HepG2 (cell line): ENCODE measurements around the gene HYAL2. TPM values are rescaled to one million over a fixed set of nuclear protein-coding genes. Genes with fewer than 3 reads are reported as not detected.

ENCODE experiments used
- CBX1 ChIP-seq: IDR thresholded peaks from one replicate; pipeline ENCODE4 v1.6.1; 2016; ENCODE audit warnings: antibody characterized with exemption, low read depth
- CENPX ChIP-seq: sonication (generic); formaldehyde crosslinking; IDR thresholded peaks from 2 replicates; pipeline ENCODE4 v1.9.0; 2021; ENCODE audit warnings: mild to moderate bottlenecking, missing genetic modification reagents, moderate library complexity
- EED ChIP-seq: sonication (generic); formaldehyde crosslinking; IDR thresholded peaks from 2 replicates; pipeline ENCODE4 v1.5.0; 2020; ENCODE audit warnings: mild to moderate bottlenecking, missing genetic modification reagents
- FOXC1 ChIP-seq: sonication (generic); formaldehyde crosslinking; IDR thresholded peaks from 2 replicates; pipeline ENCODE4 v1.8.0; 2022; ENCODE audit warnings: mild to moderate bottlenecking, missing genetic modification reagents, borderline replicate concordance
- FOXM1 ChIP-seq: sonication (generic); formaldehyde crosslinking; IDR thresholded peaks from 2 replicates; pipeline ENCODE4 v1.5.0; 2020; ENCODE audit warnings: missing genetic modification reagents
- HMGA1 ChIP-seq: sonication (generic); formaldehyde crosslinking; conservative IDR thresholded peaks from 2 replicates; pipeline ENCODE4 v1.4.0; 2020; ENCODE audit warnings: missing genetic modification reagents
- MAFK ChIP-seq, 2 experiments: IDR thresholded peaks in 1 of 2; conservative IDR thresholded peaks in 1 of 2; 2 replicates each; pipeline ENCODE4 v1.6.1; 2011; ENCODE audit warnings: improper control_type of control experiment in 2 of 2, low read length in 2 of 2
- MXD3 ChIP-seq: IDR thresholded peaks from 2 replicates; pipeline ENCODE4 v1.6.1; 2016; ENCODE audit warnings: mild to moderate bottlenecking, missing biosample characterization, missing genetic modification reagents
- PCBP1 ChIP-seq: fragments of 200-400 bp; formaldehyde crosslinking; IDR thresholded peaks from 2 replicates; pipeline ENCODE4 v1.6.1; 2017; ENCODE audit warnings: mild to moderate bottlenecking, low read depth, low read length, borderline replicate concordance
- RAD21 ChIP-seq: fragments of 450-650 bp; formaldehyde crosslinking; IDR thresholded peaks from 2 replicates; pipeline ENCODE4 v1.5.0; 2020; ENCODE audit warnings: mild to moderate bottlenecking
- REPIN1 ChIP-seq: sonication (generic); formaldehyde crosslinking; IDR thresholded peaks from 2 replicates; pipeline ENCODE4 v1.8.0; 2022; ENCODE audit warnings: missing genetic modification reagents, low read depth, mild to moderate bottlenecking, borderline replicate concordance
- ZNF101 ChIP-seq: sonication (generic); formaldehyde crosslinking; IDR thresholded peaks from 2 replicates; pipeline ENCODE4 v1.4.0; 2020; ENCODE audit warnings: mild to moderate bottlenecking, low read depth, missing genetic modification reagents, borderline replicate concordance
- ZNF138 ChIP-seq: sonication (generic); formaldehyde crosslinking; IDR thresholded peaks from 2 replicates; pipeline ENCODE4 v1.5.0; 2020; ENCODE audit warnings: mild to moderate bottlenecking, low read depth, missing genetic modification reagents
- ZNF572 ChIP-seq: sonication (generic); formaldehyde crosslinking; IDR thresholded peaks from 2 replicates; pipeline ENCODE4 v1.5.1; 2020; ENCODE audit warnings: mild to moderate bottlenecking, missing genetic modification reagents
- ZNF770 ChIP-seq: sonication (generic); formaldehyde crosslinking; IDR thresholded peaks from 2 replicates; pipeline ENCODE4 v1.5.0; 2020; ENCODE audit warnings: mild to moderate bottlenecking, missing genetic modification reagents
- ZNF781 ChIP-seq: sonication (generic); formaldehyde crosslinking; IDR thresholded peaks from 2 replicates; pipeline ENCODE4 v1.5.1; 2020; ENCODE audit warnings: borderline replicate concordance, mild to moderate bottlenecking, missing genetic modification reagents; ENCODE audit errors: not compliant biosample characterization
- ZNF788 ChIP-seq: sonication (generic); formaldehyde crosslinking; IDR thresholded peaks from 2 replicates; pipeline ENCODE4 v1.5.0; 2020; ENCODE audit warnings: mild to moderate bottlenecking, missing genetic modification reagents, borderline replicate concordance
- ZNF792 ChIP-seq: IDR thresholded peaks from 2 replicates; pipeline ENCODE4 v1.6.1; 2016
- ZSCAN30 ChIP-seq: sonication (generic); formaldehyde crosslinking; IDR thresholded peaks from 2 replicates; pipeline ENCODE4 v1.5.0; 2020; ENCODE audit warnings: mild to moderate bottlenecking, missing genetic modification reagents
- polyA plus RNA-seq, 8 experiments: library from polyadenylated mRNA; depleted of rRNA in 3 of 8; stranded (reverse) in 7 of 8; unstranded in 1 of 8; fragments of >200 nt; fragmentation: Illumina TruSeq in 4 of 8; extraction: Trizol in 4 of 8; gene quantifications; 2 replicates each; pipeline versions ENCODE4 v1.2.1 to v1.2.3, GENCODE V29; 2011 to 2016; ENCODE audit warnings: low read depth in 4 of 8, missing spikeins in 1 of 8, mixed read lengths in 1 of 8; ENCODE audit not compliant: insufficient read depth in 1 of 8
- total RNA-seq, 5 experiments: library from RNA; depleted of rRNA; stranded (reverse); fragments of >200 nt; fragmentation: Illumina TruSeq; extraction: Trizol; gene quantifications; 2 replicates each; pipeline ENCODE4 v1.2.3, GENCODE V29; 2016; ENCODE audit warnings: low read depth in 1 of 5
- TF ChIP-seq, protein P1 (sequence below): IDR thresholded peaks from 2 replicates; pipeline ENCODE4 v1.6.1; 2016; ENCODE audit warnings: missing compliant biosample characterization, missing genetic modification reagents, borderline replicate concordance
- TF ChIP-seq, protein P2 (sequence below): fragments of 450-650 bp; IDR thresholded peaks from 2 replicates; pipeline ENCODE4 v1.6.1; 2017
- TF ChIP-seq, protein P3 (sequence below): IDR thresholded peaks from 2 replicates; pipeline ENCODE4 v1.6.1; 2016; ENCODE audit warnings: mild to moderate bottlenecking

Gene HYAL2
- total and polyA plus RNA-seq, 2 of the 13 experiments (the other 11 are each of a cell fraction or from before 2014, with no cell fraction given) = 76.2 to 102 TPM

DNA sequence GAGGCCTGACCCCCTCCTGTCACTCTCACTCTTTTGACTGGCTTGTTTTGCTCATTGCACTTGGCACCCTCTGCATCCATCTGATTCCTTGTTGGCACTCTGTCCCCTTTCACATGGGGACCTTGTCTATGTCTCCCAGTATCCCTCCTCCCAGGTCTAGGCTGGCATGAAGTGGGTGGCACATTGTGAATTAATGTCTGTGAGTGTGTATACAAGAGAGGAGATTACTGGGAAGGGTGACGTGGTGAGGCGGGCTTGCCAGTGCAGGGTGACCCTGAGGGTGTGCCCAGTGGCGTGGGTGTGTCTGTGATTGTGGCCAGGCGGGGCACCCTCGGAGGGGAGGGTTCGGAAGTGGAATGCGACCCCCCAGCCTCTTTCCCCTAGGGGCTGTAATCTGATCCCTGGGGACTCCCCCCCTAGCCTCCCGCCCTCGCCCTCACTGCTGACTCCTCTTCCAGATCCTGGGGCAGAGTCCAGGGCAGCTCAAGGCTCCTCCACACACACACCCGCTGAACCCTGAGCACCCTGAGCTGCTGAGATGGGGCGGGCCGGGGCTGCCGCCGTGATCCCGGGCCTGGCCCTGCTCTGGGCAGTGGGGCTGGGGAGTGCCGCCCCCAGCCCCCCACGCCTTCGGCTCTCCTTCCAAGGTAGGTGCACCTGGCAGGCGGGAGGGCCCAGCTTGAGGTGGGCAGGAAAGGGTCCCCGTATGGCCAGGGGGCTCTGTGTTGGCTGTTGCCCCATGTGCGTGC lies 53.7 kb downstream of the HYAL2 start, which contains the start of gene SEMA3B (continued):
- peak; percentile 68; the same call in 1 of the 2 replicates for TF ChIP-seq ZNF770 (CRISPR knock-in tag)
- TF ChIP-seq REPIN1 = 0 out of 2 replicates have a peak, but pooled peaks have one; percentile 20
- peak; percentile 52; the same call in 1 of the 2 replicates for TF ChIP-seq MXD3 (CRISPR knock-in tag)
- no peak for TF ChIP-seq ZSCAN30 (CRISPR knock-in tag)
- no peak for TF ChIP-seq FOXM1
- no peak for TF ChIP-seq ZNF138 (CRISPR knock-in tag)
- TF ChIP-seq, protein P1, sequence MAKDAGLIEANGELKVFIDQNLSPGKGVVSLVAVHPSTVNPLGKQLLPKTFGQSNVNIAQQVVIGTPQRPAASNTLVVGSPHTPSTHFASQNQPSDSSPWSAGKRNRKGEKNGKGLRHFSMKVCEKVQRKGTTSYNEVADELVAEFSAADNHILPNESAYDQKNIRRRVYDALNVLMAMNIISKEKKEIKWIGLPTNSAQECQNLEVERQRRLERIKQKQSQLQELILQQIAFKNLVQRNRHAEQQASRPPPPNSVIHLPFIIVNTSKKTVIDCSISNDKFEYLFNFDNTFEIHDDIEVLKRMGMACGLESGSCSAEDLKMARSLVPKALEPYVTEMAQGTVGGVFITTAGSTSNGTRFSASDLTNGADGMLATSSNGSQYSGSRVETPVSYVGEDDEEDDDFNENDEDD = no peak
- TF ChIP-seq ZNF572 (CRISPR knock-in tag) = no peak
- TF ChIP-seq RAD21 = 0 out of 2 replicates have a peak, but pooled peaks have one; percentile 12
- TF ChIP-seq ZNF781 (CRISPR knock-in tag) = no peak
- TF ChIP-seq, protein P2, sequence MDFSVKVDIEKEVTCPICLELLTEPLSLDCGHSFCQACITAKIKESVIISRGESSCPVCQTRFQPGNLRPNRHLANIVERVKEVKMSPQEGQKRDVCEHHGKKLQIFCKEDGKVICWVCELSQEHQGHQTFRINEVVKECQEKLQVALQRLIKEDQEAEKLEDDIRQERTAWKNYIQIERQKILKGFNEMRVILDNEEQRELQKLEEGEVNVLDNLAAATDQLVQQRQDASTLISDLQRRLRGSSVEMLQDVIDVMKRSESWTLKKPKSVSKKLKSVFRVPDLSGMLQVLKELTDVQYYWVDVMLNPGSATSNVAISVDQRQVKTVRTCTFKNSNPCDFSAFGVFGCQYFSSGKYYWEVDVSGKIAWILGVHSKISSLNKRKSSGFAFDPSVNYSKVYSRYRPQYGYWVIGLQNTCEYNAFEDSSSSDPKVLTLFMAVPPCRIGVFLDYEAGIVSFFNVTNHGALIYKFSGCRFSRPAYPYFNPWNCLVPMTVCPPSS = no peak
- no peak for TF ChIP-seq ZNF101 (CRISPR knock-in tag)
- TF ChIP-seq CENPX (CRISPR knock-in tag) = no peak
- no peak for TF ChIP-seq MAFK (conservative IDR thresholded peaks at IDR 0.05 in 1 of 2, IDR thresholded peaks at IDR 0.05 in 1 of 2; ENCODE audit: low read length in 2 of 2)
- no peak for TF ChIP-seq HMGA1 (CRISPR knock-in tag)
- TF ChIP-seq ZNF788 = peak; percentile 85; the same call in 1 of the 2 replicates
- no peak for TF ChIP-seq CBX1
- TF ChIP-seq FOXC1 (CRISPR knock-in tag) = no peak
- peak; percentile 42 for TF ChIP-seq ZNF792 (CRISPR knock-in tag)
- no peak for TF ChIP-seq EED (CRISPR knock-in tag)
- TF ChIP-seq, protein P3, sequence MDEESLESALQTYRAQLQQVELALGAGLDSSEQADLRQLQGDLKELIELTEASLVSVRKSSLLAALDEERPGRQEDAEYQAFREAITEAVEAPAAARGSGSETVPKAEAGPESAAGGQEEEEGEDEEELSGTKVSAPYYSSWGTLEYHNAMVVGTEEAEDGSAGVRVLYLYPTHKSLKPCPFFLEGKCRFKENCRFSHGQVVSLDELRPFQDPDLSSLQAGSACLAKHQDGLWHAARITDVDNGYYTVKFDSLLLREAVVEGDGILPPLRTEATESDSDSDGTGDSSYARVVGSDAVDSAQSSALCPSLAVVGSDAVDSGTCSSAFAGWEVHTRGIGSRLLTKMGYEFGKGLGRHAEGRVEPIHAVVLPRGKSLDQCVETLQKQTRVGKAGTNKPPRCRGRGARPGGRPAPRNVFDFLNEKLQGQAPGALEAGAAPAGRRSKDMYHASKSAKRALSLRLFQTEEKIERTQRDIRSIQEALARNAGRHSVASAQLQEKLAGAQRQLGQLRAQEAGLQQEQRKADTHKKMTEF (CRISPR knock-in tag) = peak; percentile 43; the same call in 1 of the 2 replicates
- no peak for TF ChIP-seq PCBP1
